Activated CD8-positive, alpha-beta memory T cell treated with anti-CD3 and anti-CD28 coated beads, Interleukin-2, amount 50 U/mL, for 1 hour (primary cell): ENCODE data around the gene FAM181A.

Experiments
- DNase-seq: peaks from one replicate; pipeline ENCODE4 v3.0.0-alpha.2; 2020; ENCODE audit errors: extremely low read depth

Gene FAM181A

GRCh38 chr14:93929048-93929535, 1.9 kb downstream of the FAM181A start:
- no peak for DNase-seq

GRCh38 chr14:93929657-93930056, 2.5 kb downstream of the FAM181A start:
- DNase-seq = no peak

- DNase-seq = no peak
Measured at GRCh38 chr14:93930296-93930988, 3.3 kb downstream of the FAM181A start.

GRCh38 chr14:93930989-93931307, 3.8 kb downstream of the FAM181A start:
- DNase-seq = no peak

GRCh38 chr14:93932642-93933041, 5.5 kb downstream of the FAM181A start:
- no peak for DNase-seq

- no peak for DNase-seq
Measured at GRCh38 chr14:93935213-93935612, 8.1 kb downstream of the FAM181A start.

GRCh38 chr14:93936245-93936644, 9.1 kb downstream of the FAM181A start:
- DNase-seq = no peak

GRCh38 chr14:93936926-93937325, 9.8 kb downstream of the FAM181A start:
- DNase-seq = no peak

GRCh38 chr14:93937519-93937918, 10.4 kb downstream of the FAM181A start:
- DNase-seq = no peak

GRCh38 chr14:93938751-93939303, 11.7 kb downstream of the FAM181A start:
- no peak for DNase-seq

GRCh38 chr14:93939304-93940229, 12.4 kb downstream of the FAM181A start:
- peak; percentile 51 for DNase-seq

GRCh38 chr14:93940437-93940836, 13.3 kb downstream of the FAM181A start:
- DNase-seq = no peak

GRCh38 chr14:93941293-93941910, 14.3 kb downstream of the FAM181A start:
- no peak for DNase-seq

GRCh38 chr14:93943052-93943451, 15.9 kb downstream of the FAM181A start:
- no peak for DNase-seq

- DNase-seq = no peak
Measured at GRCh38 chr14:93943930-93944329, 16.8 kb downstream of the FAM181A start.

- DNase-seq = no peak
Measured at GRCh38 chr14:93944348-93945069, 17.4 kb downstream of the FAM181A start.

- no peak for DNase-seq
Measured at GRCh38 chr14:93945070-93945399, 17.9 kb downstream of the FAM181A start.

GRCh38 chr14:93946104-93946503, 19.0 kb downstream of the FAM181A start:
- DNase-seq = no peak

GRCh38 chr14:93946541-93947090, 19.5 kb downstream of the FAM181A start:
- DNase-seq = no peak

GRCh38 chr14:93947282-93947681, 20.1 kb downstream of the FAM181A start:
- no peak for DNase-seq

GRCh38 chr14:93949511-93950075, 22.4 kb downstream of the FAM181A start:
- DNase-seq = no peak
